ENCODE data around the gene TP53TG5. TPM values are rescaled to one million over a fixed set of nuclear protein-coding genes. Genes with fewer than 3 reads are reported as not detected.

TP53TG5 gene
- total and polyA plus RNA-seq, 2 experiments from 2014 or later, result not detected

- H3K4me1 Mint-ChIP-seq, result no peaks in the 10 kb centered on the region; the same call in 2 of the 3 replicates
- Histone ChIP-seq H3K36me3 (ENCODE audit: insufficient read depth) (no peaks in the 10 kb centered on the region), H3F3A (replicated peaks; ENCODE audit: low read depth) (no peaks in the 10 kb centered on the region), H3K79me2 (replicated peaks; ENCODE audit: insufficient read depth) (no peaks in the 10 kb centered on the region), H3K27me3 (ENCODE audit: insufficient read depth) (peaks cover 22% of the 10 kb centered on the region), H3K4me2 (no peak overlapping the region), H4K20me1 (replicated peaks; ENCODE audit: insufficient read depth) (no peaks in the 10 kb centered on the region), H2AFZ (no peak overlapping the region), H3K4me3 (no peak overlapping the region), H3K9me2 (ENCODE audit: insufficient read depth) (peaks cover 3% of the 10 kb centered on the region; the same call in 1 of the 2 replicates), H3K27ac (ENCODE audit: low read depth) (no peak overlapping the region), H3K4me1 (ENCODE audit: insufficient read depth) (peaks cover 3% of the 10 kb centered on the region; the same call in 1 of the 2 replicates)
- H3K36me3 Mint-ChIP-seq (ENCODE audit: low read depth), result peaks cover 24% of the 10 kb centered on the region
- TF ChIP-seq ETS1 (IDR thresholded peaks at IDR 0.05) (no peak), JUNB (IDR thresholded peaks at IDR 0.05; ENCODE audit: unreplicated experiment) (no peak), REST (IDR thresholded peaks at IDR 0.05; ENCODE audit: unreplicated experiment) (no peak), POLR2AphosphoS5 (IDR thresholded peaks at IDR 0.05; ENCODE audit: low read depth) (no peak), NANOG (IDR thresholded peaks at IDR 0.05; ENCODE audit: borderline replicate concordance) (no peak), EZH2phosphoT487 (IDR thresholded peaks at IDR 0.05; ENCODE audit: unreplicated experiment) (no peak), ZNF331 (CRISPR knock-in tag; IDR thresholded peaks at IDR 0.05; ENCODE audit: low read depth) (no peak), STAT1 (IDR thresholded peaks at IDR 0.05; ENCODE audit: unreplicated experiment) (no peak), CTCF (conservative IDR thresholded peaks at IDR 0.05; ENCODE audit: low read depth in 2 of 2) (no peak), ZNF114 (CRISPR knock-in tag; IDR thresholded peaks at IDR 0.05) (no peak), CREB1 (CRISPR knock-in tag; IDR thresholded peaks at IDR 0.05; ENCODE audit: low read depth) (no peak), ZNF462 (CRISPR knock-in tag; IDR thresholded peaks at IDR 0.05) (no peak), EZH2 (IDR thresholded peaks at IDR 0.05; ENCODE audit: low read depth, unreplicated experiment) (no peak)
- ATAC-seq (no peak), DNase-seq (ENCODE audit: low spot score) (no peak)
- H3K4me3 Mint-ChIP-seq, result no peak overlapping the region
- peaks cover 17% of the 10 kb centered on the region for H3K27me3 Mint-ChIP-seq (ENCODE audit: insufficient read depth, low read depth, poor library complexity)
- H3K27ac Mint-ChIP-seq, result no peak overlapping the region
- peaks cover 31% of the 10 kb centered on the region for H3K9me3 Mint-ChIP-seq
Measured at GRCh38 chr20:45400346-45401031, 22.4 kb upstream of the TP53TG5 start.

Measured in GM23338 (cell line).